Measurements from ENCODE around the gene DLG2. TPM values are rescaled to one million over a fixed set of nuclear protein-coding genes. Genes with fewer than 3 reads are reported as not detected.

DLG2 gene
- total RNA-seq, 4 donors from 2014 or later = 11.0 to 34.2 (median 19.8) TPM

- WGBS, 2 donors (ENCODE audit: low coverage in 1 of 2) = 10 to 50% methylated on average over 1 of the region's 1 CpG
- ATAC-seq = no peak
- no peaks in the 10 kb centered on the region for H3K9me3 ChIP-seq
Measured at GRCh38 chr11:84721561-84721961, 905.6 kb downstream of the DLG2 start.

GRCh38 chr11:84720706-84721402 is 906.3 kb downstream of the DLG2 start:
- no peaks in the 10 kb centered on the region for H3K9me3 ChIP-seq

More at GRCh38 chr11:84721561-84721961, 905.6 kb downstream of the DLG2 start:
- Histone ChIP-seq H3K4me3 (no peak overlapping the region), H3K27me3 (no peaks in the 10 kb centered on the region), H3K4me1 (peaks cover 0 to 17% (median 3%) of the 10 kb centered on the region in 3 donors), H3K27ac (no peak overlapping the region), H3K36me3 (no peaks in the 10 kb centered on the region)
- TF ChIP-seq CTCF (IDR thresholded peaks at IDR 0.05) = no peak
- TF ChIP-seq POLR2AphosphoS5 (IDR thresholded peaks at IDR 0.05) = no peak
- TF ChIP-seq POLR2A (IDR thresholded peaks at IDR 0.05) = no peak

GRCh38 chr11:84719935-84720577 is 907.1 kb downstream of the DLG2 start:
- H3K27ac ChIP-seq = peak overlapping the region in 1 of 4 donors; percentile 62

More at GRCh38 chr11:84720706-84721402, 906.3 kb downstream of the DLG2 start:
- peak overlapping the region in 1 of 4 donors; percentile 62 for H3K27ac ChIP-seq
- peak overlapping the region; percentile 65 to 89 for H3K4me3 ChIP-seq
- ATAC-seq = peak; percentile 46
- H3K27me3 ChIP-seq = no peaks in the 10 kb centered on the region
- H3K4me1 ChIP-seq = peaks cover 0 to 17% (median 3%) of the 10 kb centered on the region in 3 donors
- no peaks in the 10 kb centered on the region for H3K36me3 ChIP-seq
- WGBS, 2 donors (ENCODE audit: low coverage in 1 of 2) = 2 to 3% methylated on average over 6 to 26 of the region's 29 CpGs
- TF ChIP-seq POLR2AphosphoS5 (IDR thresholded peaks at IDR 0.05) (no peak), CTCF (IDR thresholded peaks at IDR 0.05) (no peak), POLR2A (IDR thresholded peaks at IDR 0.05) (no peak)

GRCh38 chr11:84714316-84714780 is 912.8 kb downstream of the DLG2 start:
- ATAC-seq = no peak

More at GRCh38 chr11:84719935-84720577, 907.1 kb downstream of the DLG2 start:
- Histone ChIP-seq H3K4me3 (peak overlapping the region; percentile 65 to 89), H3K9me3 (no peaks in the 10 kb centered on the region), H3K27me3 (no peaks in the 10 kb centered on the region), H3K36me3 (no peaks in the 10 kb centered on the region), H3K4me1 (peaks cover 0 to 17% (median 3%) of the 10 kb centered on the region in 3 donors)
- 0 to 6% methylated on average over 2 to 10 of the region's 26 CpGs for WGBS, 2 donors (ENCODE audit: low coverage in 1 of 2)
- TF ChIP-seq CTCF (IDR thresholded peaks at IDR 0.05) (no peak), EP300 (IDR thresholded peaks at IDR 0.05) (no peak), POLR2AphosphoS5 (IDR thresholded peaks at IDR 0.05) (no peak), POLR2A (IDR thresholded peaks at IDR 0.05) (no peak)
- peak; percentile 25 for ATAC-seq

More at GRCh38 chr11:84714316-84714780, 912.8 kb downstream of the DLG2 start:
- H3K36me3 ChIP-seq = no peaks in the 10 kb centered on the region
- H3K27me3 ChIP-seq = no peaks in the 10 kb centered on the region
- 30% methylated on average over 1 of the region's 1 CpG; no CpG with 5 or more reads in 1 of the 2 donors for WGBS, 2 donors (ENCODE audit: low coverage in 1 of 2)
- no peak for TF ChIP-seq POLR2A (IDR thresholded peaks at IDR 0.05)
- no peak for TF ChIP-seq POLR2AphosphoS5 (IDR thresholded peaks at IDR 0.05)
- no peak for TF ChIP-seq EP300 (IDR thresholded peaks at IDR 0.05)
- peak in 1 of 4 experiments; percentile 31 for TF ChIP-seq CTCF (IDR thresholded peaks at IDR 0.05)
- no peaks in the 10 kb centered on the region for H3K9me3 ChIP-seq
- no peaks in the 10 kb centered on the region for H3K4me1 ChIP-seq
- no peak overlapping the region for H3K4me3 ChIP-seq
- no peak overlapping the region for H3K27ac ChIP-seq
